Myocyte (in vitro differentiated cells): Measurements from ENCODE around the gene NBPF11. TPM values are rescaled to one million over a fixed set of nuclear protein-coding genes. Genes with fewer than 3 reads are reported as not detected.
A peak's percentile ranks its signal among the peaks of the same experiment; 100 is the strongest.
"Not testable (repeated sequence)": the region's sequence is repeated elsewhere in the genome, so short reads cannot be mapped to it uniquely, and the experiment has no call there.

Source experiments
- DNase-seq: peaks from one replicate; pipeline ENCODE4 v3.0.0-alpha.2; 2012; ENCODE audit warnings: low read depth
- polyA plus RNA-seq: library from polyadenylated mRNA; unstranded; fragments of >200 nt; gene quantifications from one replicate; pipeline ENCODE4 v1.2.1, GENCODE V29; 2012; ENCODE audit warnings: missing spikeins
- total RNA-seq: library from RNA; depleted of rRNA; stranded (reverse); fragments of >200 nt; gene quantifications from 2 replicates; pipeline ENCODE4 v1.2.3, GENCODE V29; 2014

The NBPF11 gene
- total RNA-seq: 5.4 and 7.0 TPM in 2 replicates
- polyA plus RNA-seq: 7.1 TPM

DNA sequence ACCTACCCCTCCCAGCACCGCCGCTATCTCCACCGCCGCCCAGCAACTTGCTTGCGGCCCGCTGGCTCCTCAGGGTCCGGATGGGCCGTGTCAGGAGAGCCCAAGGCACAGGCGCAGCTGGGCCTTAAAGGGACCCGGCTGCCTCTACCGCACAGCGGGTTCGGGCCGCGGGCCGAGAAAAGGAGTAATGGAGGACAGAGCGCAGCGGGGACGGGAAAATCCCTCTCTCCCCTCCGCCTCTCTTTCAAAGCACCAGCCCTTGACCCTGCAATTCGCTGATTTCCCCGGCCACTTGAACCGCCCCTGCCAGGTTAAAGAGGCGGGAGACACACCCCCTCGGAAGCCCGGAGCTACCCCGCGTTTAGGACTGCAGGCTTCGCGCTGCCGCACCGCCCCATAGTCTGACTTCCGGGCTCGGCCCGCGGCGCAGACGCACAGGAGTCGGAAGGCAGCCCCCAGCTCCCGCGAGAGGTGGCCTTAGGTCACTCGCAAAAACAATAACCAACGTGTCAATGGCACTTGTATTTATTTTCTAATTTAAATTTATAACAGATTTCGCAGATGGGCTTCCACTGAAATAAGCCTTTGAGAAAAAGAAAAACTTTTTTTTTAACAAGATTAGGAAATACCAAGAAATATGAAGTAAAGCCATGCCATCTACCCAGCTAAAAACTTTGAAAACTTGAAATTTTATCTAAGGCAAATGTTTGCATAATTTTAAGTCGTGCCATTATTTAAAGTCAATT is at the start of gene NBPF11:
NBPF11 (minus strand) TSS at position 371 of the 746 bp plus-strand sequence. CDS start 25,278 bp downstream, outside the sequence.
- DNase-seq: peak; percentile 83

DNA sequence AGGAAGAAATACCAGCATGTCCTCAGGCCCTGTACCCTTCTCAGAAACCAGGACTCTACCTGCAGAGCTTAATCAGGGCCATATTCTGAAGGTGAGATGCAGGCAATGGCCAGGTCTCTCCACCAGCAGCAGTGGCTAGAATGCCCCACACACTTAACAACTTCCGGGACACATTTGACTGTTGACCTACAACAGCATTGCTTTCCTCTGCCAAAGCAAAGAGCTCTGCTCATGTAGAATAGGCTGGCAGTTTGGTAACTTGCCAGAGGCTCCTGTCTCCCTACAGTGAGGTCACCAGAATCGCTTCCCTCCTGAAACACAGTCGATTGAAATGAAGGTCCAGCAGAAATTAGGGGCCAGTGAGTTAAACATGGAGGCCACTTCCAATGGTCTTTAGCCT is 45.3 kb upstream of the NBPF11 start:
- DNase-seq: not testable (repeated sequence)

GRCh38 chr1:148196949-148197348 is 44.9 kb upstream of the NBPF11 start:
- not testable (repeated sequence) for DNase-seq

- not testable (repeated sequence) for DNase-seq
Observed at GRCh38 chr1:148195115-148195514, 43.0 kb upstream of the NBPF11 start.

DNA sequence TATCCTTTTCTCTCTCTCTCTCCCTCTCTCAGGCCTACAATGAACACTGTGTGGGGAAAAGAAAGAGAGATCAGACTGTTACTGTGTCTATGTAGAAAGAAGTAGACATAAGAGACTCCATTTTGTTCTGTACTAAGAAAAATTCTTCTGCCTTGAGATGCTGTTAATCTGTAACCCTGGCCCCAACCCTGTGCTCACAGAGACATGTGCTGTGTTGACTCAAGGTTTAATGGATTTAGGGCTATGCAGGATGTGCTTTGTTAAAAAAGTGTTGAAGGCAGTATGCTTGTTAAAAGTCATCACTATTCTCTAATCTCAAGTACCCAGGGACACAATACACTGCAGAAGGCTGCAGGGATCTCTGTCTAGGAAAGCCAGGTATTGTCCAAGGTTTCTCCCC is 36.7 kb upstream of the NBPF11 start:
- DNase-seq: not testable (repeated sequence)

- not testable (repeated sequence) for DNase-seq
Observed at GRCh38 chr1:148178682-148179081, 26.6 kb upstream of the NBPF11 start.

GRCh38 chr1:148175414-148175813 is 23.3 kb upstream of the NBPF11 start:
- DNase-seq: not testable (repeated sequence)

- DNase-seq: not testable (repeated sequence)
Observed at GRCh38 chr1:148171995-148172394, 19.9 kb upstream of the NBPF11 start.

- DNase-seq: no peak
Observed at GRCh38 chr1:148166558-148167492, 14.7 kb upstream of the NBPF11 start.

DNA sequence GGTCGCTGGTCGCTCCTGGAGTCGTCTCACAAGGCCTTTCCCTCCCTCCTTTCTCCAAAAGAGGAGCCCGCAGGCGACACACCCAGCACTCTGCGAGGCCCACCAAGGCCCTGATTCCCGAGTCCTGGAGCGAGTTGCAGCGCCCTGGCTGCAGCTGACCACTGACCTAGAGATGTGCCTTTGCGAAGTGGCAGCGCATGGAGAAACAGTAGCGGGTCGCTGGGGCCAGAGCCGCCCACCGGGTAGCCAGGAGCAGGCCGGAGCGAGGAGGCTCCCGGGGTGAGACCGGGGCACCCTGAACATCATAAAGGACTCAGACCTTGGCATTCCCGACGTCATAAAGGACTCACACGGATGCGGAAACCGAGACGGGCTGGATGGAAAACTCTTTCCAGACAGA is 10.3 kb upstream of the NBPF11 start:
- no peak for DNase-seq

DNA sequence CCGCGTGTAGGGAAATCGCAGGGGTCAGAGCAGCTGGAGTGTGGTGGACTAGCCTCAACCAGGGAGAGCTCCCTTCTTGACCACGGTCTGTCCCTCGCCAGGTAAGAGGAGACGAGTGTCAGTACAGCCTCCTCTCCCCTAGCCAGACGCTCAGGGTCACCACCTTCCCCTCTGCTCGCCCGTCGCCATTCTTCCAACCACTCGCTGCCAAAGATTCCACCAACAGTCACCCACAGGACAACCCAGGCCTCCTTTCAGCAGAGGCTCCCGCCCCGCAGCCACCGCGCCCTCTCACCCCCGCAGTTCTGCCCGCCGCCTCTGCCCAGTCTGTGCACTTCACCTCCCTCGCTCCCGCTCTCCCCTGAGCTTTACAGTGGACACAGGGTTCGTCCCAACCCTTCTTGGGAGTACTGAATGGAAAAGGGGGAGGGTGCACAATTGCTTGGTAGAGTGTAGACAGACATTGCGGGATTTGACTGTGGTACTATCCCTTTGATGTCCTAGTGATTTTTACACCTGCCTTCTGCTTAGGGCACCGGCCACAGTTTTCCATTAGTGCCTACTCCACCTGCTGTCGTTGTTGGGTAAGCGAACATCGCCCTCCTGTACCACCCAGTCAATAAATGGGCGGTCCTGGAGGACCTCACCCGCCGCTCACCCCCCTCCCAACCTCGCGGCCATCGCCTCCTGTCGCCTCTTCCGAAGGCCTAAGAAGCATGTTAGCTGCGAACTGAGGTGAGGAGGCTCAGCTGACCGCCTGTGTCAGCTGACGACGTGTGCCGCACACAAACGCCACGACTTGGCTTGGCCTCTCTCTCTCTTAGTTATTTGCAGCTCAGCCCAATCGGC is 9.2 kb upstream of the NBPF11 start:
- DNase-seq: no peak

DNA sequence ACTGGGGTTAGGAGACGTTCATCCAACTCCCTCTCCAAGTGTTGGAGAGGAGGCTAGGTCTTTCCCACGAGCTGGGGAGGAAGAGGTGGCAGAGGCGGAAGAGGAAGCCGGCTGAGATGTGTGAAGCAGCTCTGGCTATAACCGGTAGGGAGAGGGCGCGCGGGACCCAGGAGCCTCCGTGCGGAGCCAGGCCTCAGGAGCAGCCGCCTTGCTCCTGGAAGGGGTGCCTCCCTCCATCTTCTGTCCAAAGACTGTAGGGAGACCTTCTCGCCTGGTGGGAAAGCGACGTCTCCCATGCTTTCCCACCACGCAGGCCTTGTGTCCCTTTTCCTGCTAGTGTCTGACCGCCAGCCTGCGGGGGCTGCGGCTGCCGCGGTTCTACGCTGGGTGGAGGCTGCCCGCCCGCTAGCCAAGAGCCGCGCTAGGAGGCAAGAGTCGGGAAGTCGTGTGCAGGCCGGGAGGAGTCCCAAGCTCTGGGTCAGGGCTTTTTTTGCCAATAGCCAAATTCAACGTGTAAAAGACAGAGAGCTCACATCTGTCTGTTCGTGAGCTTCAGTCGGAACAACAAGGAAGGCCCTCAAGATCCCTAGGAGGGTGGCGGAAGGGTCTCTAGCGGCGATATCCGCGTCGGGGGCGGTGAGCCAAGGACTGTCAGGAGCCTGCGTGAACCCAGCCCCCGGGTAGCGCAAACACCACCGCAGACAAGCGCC is 8.4 kb upstream of the NBPF11 start:
- no peak for DNase-seq

DNA sequence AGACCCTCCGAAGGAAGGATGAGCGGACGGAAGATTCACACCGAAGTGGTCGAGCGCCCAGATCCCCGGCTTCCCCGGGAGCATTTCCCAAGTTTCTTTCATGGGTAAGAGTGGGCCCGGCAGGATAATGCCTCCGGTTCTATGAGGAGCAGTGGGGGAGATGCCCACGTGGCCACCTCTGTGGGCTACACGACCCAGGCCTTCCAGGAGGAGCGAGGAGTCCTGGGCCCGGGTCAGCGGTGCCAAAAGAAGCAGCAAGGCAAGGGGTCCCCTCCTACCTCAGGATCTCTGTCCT is 7.9 kb upstream of the NBPF11 start:
- DNase-seq: no peak

- no peak for DNase-seq
Observed at GRCh38 chr1:148158341-148159003, 6.4 kb upstream of the NBPF11 start.

- DNase-seq: not testable (repeated sequence)
Observed at GRCh38 chr1:148157803-148158202, 5.7 kb upstream of the NBPF11 start.

DNA sequence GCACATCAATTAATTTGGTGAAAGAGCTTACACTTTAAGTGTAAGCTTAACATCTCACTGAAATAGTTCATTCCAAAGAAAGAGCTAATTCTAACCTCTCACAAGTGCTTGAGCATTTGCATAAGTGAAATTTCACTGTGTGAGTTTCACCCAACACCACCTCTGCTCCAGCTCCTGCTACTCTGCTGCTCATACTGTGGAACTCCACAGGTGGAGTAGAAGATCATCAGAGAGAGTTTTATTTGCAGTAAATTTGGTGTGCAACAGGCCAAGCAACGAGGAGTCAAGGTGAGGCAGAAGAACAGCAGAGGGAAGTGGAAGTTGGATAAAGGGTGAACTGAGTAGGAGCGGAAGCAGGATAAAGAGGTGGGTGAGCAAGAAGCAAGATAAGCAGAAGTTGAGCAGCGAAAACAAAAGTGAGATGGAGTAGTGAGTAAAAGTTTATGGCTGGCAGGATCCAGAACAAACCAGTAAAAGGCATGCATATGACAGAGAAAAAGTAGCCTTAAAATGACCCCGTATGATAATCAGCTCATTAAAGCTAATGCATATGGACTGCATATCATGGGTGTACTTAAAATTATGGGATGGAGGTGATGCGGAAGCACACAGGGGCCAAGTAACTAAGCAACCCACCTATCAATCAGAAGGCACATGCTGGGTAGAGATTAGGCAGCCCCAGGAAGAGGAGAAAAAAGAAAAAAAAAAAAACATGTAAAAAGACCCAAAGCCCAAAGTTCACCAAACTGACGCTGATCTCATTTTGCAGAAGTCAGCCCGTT is 3.6 kb upstream of the NBPF11 start:
- DNase-seq: not testable (repeated sequence)

DNA sequence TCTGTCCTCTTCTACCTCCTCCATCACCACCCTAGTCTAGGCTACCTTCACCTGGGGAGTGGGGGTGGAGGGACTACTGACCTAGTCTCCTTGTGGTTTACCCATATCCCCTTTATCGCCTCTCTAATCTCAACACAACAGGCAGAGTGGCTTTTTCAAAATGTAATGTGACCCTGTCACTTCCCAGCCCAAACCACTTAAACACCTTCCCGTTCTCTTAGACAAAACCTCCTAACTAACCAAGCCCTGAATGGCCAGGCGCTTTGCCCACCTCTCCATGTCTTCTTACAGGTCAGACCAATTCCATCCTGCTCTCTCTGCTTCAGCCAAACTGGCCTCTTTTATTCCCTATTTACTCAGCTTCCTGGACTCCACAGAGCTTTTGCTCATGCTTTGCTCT is 714 bp upstream of the NBPF11 start:
- not testable (repeated sequence) for DNase-seq

DNA sequence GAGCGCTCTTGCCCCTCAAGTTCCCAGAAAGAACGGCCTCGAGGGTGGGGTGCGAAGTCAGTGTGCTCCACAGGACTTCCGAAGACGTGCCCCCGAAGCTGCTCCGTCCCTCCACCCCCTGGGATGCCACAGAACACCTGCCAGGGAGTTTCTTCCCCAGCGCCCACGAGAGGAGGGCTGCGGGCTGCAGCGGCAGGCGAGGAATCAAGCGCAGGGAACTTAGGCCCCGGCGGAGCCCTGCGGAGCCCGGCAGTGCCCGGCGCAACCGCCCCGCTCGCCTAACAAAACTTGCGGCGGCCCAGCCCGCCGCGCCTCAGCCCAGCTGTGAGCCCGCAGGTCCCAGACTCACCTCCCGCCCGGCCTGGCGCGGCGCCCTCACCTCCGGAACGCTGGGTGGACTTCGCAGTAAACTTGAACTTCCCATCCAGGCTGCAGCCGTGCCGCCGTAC is 686 bp downstream of the NBPF11 start:
- peak; percentile 45 for DNase-seq

DNA sequence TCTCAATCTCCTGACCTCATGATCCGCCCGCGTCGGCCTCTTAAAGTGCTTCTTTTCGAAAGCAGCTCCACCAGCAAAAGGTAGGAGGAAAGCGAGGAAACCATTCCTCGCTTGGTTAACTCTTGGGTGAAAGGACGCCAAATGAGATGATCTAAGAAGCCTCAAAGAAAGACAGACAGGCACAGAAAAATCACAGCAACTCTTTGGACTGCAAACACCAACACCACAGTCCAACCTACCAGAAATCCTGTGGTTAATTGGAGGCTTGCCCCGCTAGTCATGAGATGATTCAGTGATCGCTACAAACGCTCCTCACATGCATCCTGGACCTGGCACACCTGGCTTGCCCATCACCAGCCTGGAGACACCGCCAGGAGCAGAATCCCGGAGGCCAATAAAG is 1.1 kb downstream of the NBPF11 start:
- DNase-seq: peak; percentile 53
